Neuronal stem cell (in vitro differentiated cells): ENCODE results near the gene NEUROG2.
"Not testable (repeated sequence)": the region's sequence is repeated elsewhere in the genome, so short reads cannot be mapped to it uniquely, and the experiment has no call there.

Experiments used
- DNase-seq: peaks from one replicate; pipeline ENCODE4 v3.0.0-alpha.2; 2013; ENCODE audit warnings: low spot score
- H2AFZ ChIP-seq: one replicate; pipeline ENCODE4 v1.6.1; 2013; ENCODE audit warnings: mild to moderate bottlenecking, low read length, inconsistent platforms
- H2AK5ac ChIP-seq: 2 replicates; pipeline ENCODE4 v1.6.1; 2013; ENCODE audit warnings: low read depth, mild to moderate bottlenecking, inconsistent platforms, low read length, moderate library complexity, mixed read lengths
- H2BK120ac ChIP-seq: 2 replicates; pipeline ENCODE4 v1.6.1; 2013; ENCODE audit warnings: low read depth, mild to moderate bottlenecking, inconsistent platforms, low read length, moderate library complexity, mixed read lengths
- H2BK12ac ChIP-seq: one replicate; pipeline ENCODE4 v1.6.1; 2013; ENCODE audit warnings: low read length, inconsistent platforms
- H2BK15ac ChIP-seq: 2 replicates; pipeline ENCODE4 v1.6.1; 2013; ENCODE audit warnings: mild to moderate bottlenecking, low read length, inconsistent platforms, mixed read lengths
- H2BK5ac ChIP-seq: one replicate; pipeline ENCODE4 v1.6.1; 2013; ENCODE audit warnings: inconsistent platforms, mild to moderate bottlenecking, low read length, moderate library complexity
- H3K14ac ChIP-seq: one replicate; pipeline ENCODE4 v1.6.1; 2013; ENCODE audit warnings: low read length, inconsistent platforms
- H3K18ac ChIP-seq: 2 replicates; pipeline ENCODE4 v1.6.1; 2013; ENCODE audit warnings: low read length, inconsistent platforms
- H3K23ac ChIP-seq: 2 replicates; pipeline ENCODE4 v1.6.1; 2013; ENCODE audit warnings: low read depth, mild to moderate bottlenecking, mixed read lengths, low read length, inconsistent platforms; ENCODE audit not compliant: poor library complexity
- H3K27ac ChIP-seq: replicated peaks from 3 replicates; pipeline ENCODE4 v1.5.1; 2013; ENCODE audit warnings: low read length, inconsistent platforms
- H3K27me3 ChIP-seq, 3 experiments: 2 replicates each; pipeline ENCODE4 v1.6.1; 2013; ENCODE audit warnings: low read length in 3 of 3, mild to moderate bottlenecking in 2 of 3, inconsistent platforms in 1 of 3, low read depth in 1 of 3, mixed read lengths in 1 of 3, moderate library complexity in 1 of 3; ENCODE audit not compliant: control insufficient read depth in 3 of 3, insufficient read depth in 3 of 3
- H3K36me3 ChIP-seq, 2 donors: replicated peaks in 1 of 2; 2 replicates each; pipeline ENCODE4 v1.6.1; 2013; ENCODE audit warnings: low read length in 2 of 2; ENCODE audit not compliant: control insufficient read depth in 2 of 2, insufficient read depth in 2 of 2
- H3K4ac ChIP-seq: 2 replicates; pipeline ENCODE4 v1.6.1; 2013; ENCODE audit warnings: inconsistent platforms, mild to moderate bottlenecking, low read length, moderate library complexity
- H3K4me1 ChIP-seq, 2 donors: 1 replicate in 1 of 2; 2 replicates in 1 of 2; pipeline ENCODE4 v1.6.1; 2013; ENCODE audit warnings: low read length in 2 of 2, low read depth in 1 of 2; ENCODE audit not compliant: control insufficient read depth in 2 of 2, insufficient read depth in 1 of 2
- H3K4me2 ChIP-seq: one replicate; pipeline ENCODE4 v1.6.1; 2013; ENCODE audit warnings: mild to moderate bottlenecking, low read length, inconsistent platforms; ENCODE audit not compliant: insufficient read depth, poor library complexity, severe bottlenecking
- H3K4me3 ChIP-seq, 2 donors: 2 replicates each; pipeline ENCODE4 v1.5.1; 2013; ENCODE audit warnings: low read length in 2 of 2, mild to moderate bottlenecking in 2 of 2, inconsistent platforms in 1 of 2, moderate library complexity in 1 of 2
- H3K79me1 ChIP-seq: one replicate; pipeline ENCODE4 v1.6.1; 2013; ENCODE audit warnings: low read depth, mild to moderate bottlenecking, inconsistent platforms, low read length, moderate library complexity
- H3K9ac ChIP-seq: one replicate; pipeline ENCODE4 v1.6.1; 2013; ENCODE audit warnings: mild to moderate bottlenecking, low read depth, low read length, inconsistent platforms; ENCODE audit not compliant: poor library complexity
- H3K9me3 ChIP-seq, 2 donors: replicated peaks in 1 of 2; 2 replicates each; pipeline versions ENCODE3 to v1.6.1; 2013; ENCODE audit warnings: low read length in 2 of 2, mild to moderate bottlenecking in 2 of 2, inconsistent platforms in 1 of 2, low read depth in 1 of 2, mixed read lengths in 1 of 2, moderate library complexity in 1 of 2; ENCODE audit not compliant: control insufficient read depth in 2 of 2, insufficient read depth in 1 of 2
- H4K8ac ChIP-seq: one replicate; pipeline ENCODE4 v1.6.1; 2013; ENCODE audit warnings: low read depth, mild to moderate bottlenecking, inconsistent platforms, low read length, moderate library complexity
- H4K91ac ChIP-seq: one replicate; pipeline ENCODE4 v1.6.1; 2013; ENCODE audit warnings: low read length, low read depth, mild to moderate bottlenecking, inconsistent platforms; ENCODE audit not compliant: poor library complexity
- WGBS, 2 donors: extraction: QIAGEN DNeasy Blood & Tissue Kit; methylation state at CpG; one replicate each; pipeline ENCODE4 v1.1.7; 2013; ENCODE audit warnings: missing lambda C conversion rate in 2 of 2, mixed read lengths in 1 of 2; ENCODE audit not compliant: insufficient read length in 2 of 2, insufficient replicate concordance in 1 of 2; ENCODE audit errors: extremely low coverage in 2 of 2; 5-methylcytosine and 5-hydroxymethylcytosine counted together

The NEUROG2 gene

DNA sequence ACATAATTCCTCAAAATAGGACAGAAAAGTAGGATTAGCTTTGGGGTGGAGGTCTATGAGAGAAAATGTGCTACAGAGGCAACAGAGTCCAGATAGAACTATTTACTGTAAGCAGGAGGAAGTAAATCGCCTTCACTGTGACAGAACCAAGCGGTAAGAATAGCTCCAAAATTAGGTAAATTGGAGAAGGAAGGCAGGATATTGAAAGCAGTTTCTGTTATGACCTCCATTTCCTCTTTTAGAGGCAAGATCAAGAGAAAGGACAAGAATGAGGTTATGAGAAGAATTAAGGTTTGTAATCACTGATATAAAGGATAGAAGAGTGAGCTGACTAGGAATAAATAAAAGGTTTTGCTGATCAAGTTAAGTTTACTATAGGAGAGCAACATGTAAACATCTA lies 44.1 kb upstream of the NEUROG2 start:
- Histone ChIP-seq H3K79me1 (no peaks in the 10 kb centered on the region), H3K4ac (no peak overlapping the region), H2BK12ac (no peak overlapping the region), H2BK5ac (no peak overlapping the region), H3K27me3 (no peaks in the 10 kb centered on the region), H3K9me3 (no peaks in the 10 kb centered on the region), H3K4me2 (no peak overlapping the region), H3K27ac (no peak overlapping the region), H3K18ac (no peak overlapping the region), H4K91ac (no peak overlapping the region), H2AK5ac (no peak overlapping the region), H2BK120ac (no peak overlapping the region), H3K9ac (no peak overlapping the region), H3K4me1 (no peaks in the 10 kb centered on the region), H4K8ac (no peak overlapping the region), H2AFZ (no peak overlapping the region), H2BK15ac (no peak overlapping the region), H3K23ac (no peak overlapping the region), H3K36me3 (peaks cover 2 to 47% of the 10 kb centered on the region in 2 donors), H3K14ac (no peak overlapping the region), H3K4me3 (no peak overlapping the region)
- no peak for DNase-seq
- WGBS, 2 donors: no CpG with 5 or more reads among the region's 2 CpGs

DNA sequence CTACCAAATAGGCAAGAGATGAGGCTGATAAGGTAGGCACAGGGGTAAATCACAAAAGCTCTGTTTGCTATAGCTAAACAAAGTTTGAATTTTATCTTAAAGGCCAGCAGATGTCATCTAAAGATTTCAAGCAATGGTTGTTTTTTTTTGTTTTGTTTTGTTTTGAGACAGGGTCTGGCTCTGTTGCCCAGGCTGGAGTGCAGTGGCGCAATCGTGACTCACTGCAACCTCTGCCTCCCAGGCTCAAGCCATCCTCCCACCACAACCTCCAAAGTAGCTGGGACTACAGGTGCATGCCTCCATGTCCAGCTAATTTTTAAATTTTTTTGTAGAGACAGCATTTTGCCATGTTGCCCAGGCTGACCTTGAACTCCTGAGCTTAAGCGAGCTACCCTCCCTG lies 43.1 kb upstream of the NEUROG2 start:
- H2AK5ac ChIP-seq: no peak overlapping the region
- no peak overlapping the region for H4K91ac ChIP-seq
- no peak overlapping the region for H3K27ac ChIP-seq
- H3K23ac ChIP-seq: no peak overlapping the region
- peaks cover 2 to 53% of the 10 kb centered on the region in 2 donors for H3K36me3 ChIP-seq
- H3K4ac ChIP-seq: no peak overlapping the region
- H3K9ac ChIP-seq: no peak overlapping the region
- no peak overlapping the region for H2BK120ac ChIP-seq
- H3K18ac ChIP-seq: no peak overlapping the region
- no peak overlapping the region for H3K14ac ChIP-seq
- no peaks in the 10 kb centered on the region for H3K79me1 ChIP-seq
- H2BK15ac ChIP-seq: no peak overlapping the region
- H2AFZ ChIP-seq: no peak overlapping the region
- H3K27me3 ChIP-seq: no peaks in the 10 kb centered on the region
- H2BK5ac ChIP-seq: no peak overlapping the region
- H4K8ac ChIP-seq: no peak overlapping the region
- H3K4me2 ChIP-seq: no peak overlapping the region
- no peak overlapping the region for H2BK12ac ChIP-seq
- DNase-seq: no peak
- H3K4me1 ChIP-seq: no peaks in the 10 kb centered on the region
- H3K4me3 ChIP-seq: no peak overlapping the region
- no CpG with 5 or more reads among the region's 3 CpGs for WGBS, 2 donors
- no peaks in the 10 kb centered on the region for H3K9me3 ChIP-seq

DNA sequence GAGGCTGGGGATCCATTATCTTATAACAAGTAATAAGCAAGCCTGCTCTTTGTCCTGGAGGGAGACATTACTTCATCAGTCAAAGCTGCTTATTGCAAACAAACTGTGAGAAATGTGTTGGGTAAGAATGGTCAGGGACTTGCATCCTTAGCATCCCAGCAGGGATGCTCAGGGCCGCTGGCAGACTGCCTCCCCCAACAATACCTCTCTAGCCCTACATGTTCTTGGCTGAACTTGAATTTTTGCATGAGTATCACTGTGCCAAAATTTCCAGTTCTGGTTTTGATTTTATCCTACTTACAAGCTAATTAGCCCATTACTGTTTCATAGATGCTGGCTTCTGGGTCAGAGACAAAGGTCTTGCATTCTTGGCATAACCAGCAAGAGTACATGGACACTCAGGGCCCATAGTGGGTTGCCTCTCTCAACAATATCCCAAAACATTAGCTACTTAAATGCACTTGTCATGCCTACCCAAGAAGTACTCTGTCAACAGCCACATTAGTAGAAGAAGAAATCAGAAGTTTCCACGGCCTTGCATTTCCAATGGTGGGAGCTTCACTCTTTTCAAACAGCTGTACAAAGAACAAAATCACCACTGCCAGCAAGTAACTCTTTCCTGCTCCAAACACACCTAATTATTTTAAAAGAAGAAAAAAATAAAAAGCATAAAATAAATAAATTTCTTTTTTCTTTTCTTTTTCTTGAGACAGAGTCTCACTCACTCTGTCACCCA lies 41.9 kb upstream of the NEUROG2 start:
- Histone ChIP-seq H2BK15ac (no peak overlapping the region), H3K4me1 (no peaks in the 10 kb centered on the region), H3K14ac (no peak overlapping the region), H4K91ac (no peak overlapping the region), H2BK120ac (no peak overlapping the region), H2AK5ac (no peak overlapping the region), H3K9me3 (no peaks in the 10 kb centered on the region), H2BK12ac (no peak overlapping the region), H3K4ac (no peak overlapping the region), H3K27me3 (no peaks in the 10 kb centered on the region), H4K8ac (no peak overlapping the region), H3K23ac (no peak overlapping the region), H3K4me2 (no peak overlapping the region), H3K18ac (no peak overlapping the region), H2AFZ (no peak overlapping the region), H2BK5ac (no peak overlapping the region), H3K9ac (no peak overlapping the region), H3K79me1 (no peaks in the 10 kb centered on the region), H3K4me3 (no peak overlapping the region), H3K27ac (no peak overlapping the region), H3K36me3 (peaks cover 4 to 60% of the 10 kb centered on the region in 2 donors)
- no CpG with 5 or more reads among the region's 2 CpGs for WGBS, 2 donors
- DNase-seq: no peak

DNA sequence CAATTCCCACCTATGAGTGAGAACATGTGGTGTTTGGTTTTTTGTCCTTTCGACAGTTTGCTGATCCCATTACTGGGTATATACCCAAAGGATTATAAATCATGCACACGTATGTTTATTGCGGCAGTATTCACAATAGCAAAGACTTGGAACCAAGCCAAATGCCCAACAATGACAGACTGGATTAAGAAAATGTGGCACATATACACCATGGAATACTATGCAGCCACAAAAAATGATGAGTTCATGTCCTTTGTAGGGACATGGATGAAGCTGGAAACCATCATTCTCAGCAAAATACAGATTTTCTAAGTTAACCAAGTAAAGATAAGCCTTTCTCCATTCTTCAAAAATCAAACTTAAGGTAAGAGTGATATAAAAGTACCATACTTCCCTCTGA lies 38.3 kb upstream of the NEUROG2 start:
- not testable (repeated sequence) for H2BK15ac ChIP-seq, H4K91ac ChIP-seq, H3K14ac ChIP-seq, H4K8ac ChIP-seq, H3K4ac ChIP-seq, H3K27me3 ChIP-seq, H3K9me3 ChIP-seq, H2BK120ac ChIP-seq, H3K4me2 ChIP-seq, H2AFZ ChIP-seq, H3K18ac ChIP-seq, H2BK12ac ChIP-seq, H3K4me1 ChIP-seq, H3K4me3 ChIP-seq, H3K23ac ChIP-seq, H2AK5ac ChIP-seq, DNase-seq, H3K27ac ChIP-seq, H3K9ac ChIP-seq, H2BK5ac ChIP-seq, H3K79me1 ChIP-seq
- no CpG with 5 or more reads among the region's 3 CpGs for WGBS, 2 donors
- peaks cover 4 to 39% of the 10 kb centered on the region in 2 donors for H3K36me3 ChIP-seq
